HG03354 (cell line): Measurements from ENCODE around the gene NPBWR2.
A peak's percentile ranks its signal among the peaks of the same experiment; 100 is the strongest.

Experiments used
- ATAC-seq: cut with Tn5 transposase; IDR thresholded peaks from one replicate; pipeline ENCODE4 v1.9.1; 2021; ENCODE audit warnings: mild to moderate bottlenecking; ENCODE audit not compliant: unreplicated experiment, poor library complexity, severe bottlenecking

Gene NPBWR2

DNA sequence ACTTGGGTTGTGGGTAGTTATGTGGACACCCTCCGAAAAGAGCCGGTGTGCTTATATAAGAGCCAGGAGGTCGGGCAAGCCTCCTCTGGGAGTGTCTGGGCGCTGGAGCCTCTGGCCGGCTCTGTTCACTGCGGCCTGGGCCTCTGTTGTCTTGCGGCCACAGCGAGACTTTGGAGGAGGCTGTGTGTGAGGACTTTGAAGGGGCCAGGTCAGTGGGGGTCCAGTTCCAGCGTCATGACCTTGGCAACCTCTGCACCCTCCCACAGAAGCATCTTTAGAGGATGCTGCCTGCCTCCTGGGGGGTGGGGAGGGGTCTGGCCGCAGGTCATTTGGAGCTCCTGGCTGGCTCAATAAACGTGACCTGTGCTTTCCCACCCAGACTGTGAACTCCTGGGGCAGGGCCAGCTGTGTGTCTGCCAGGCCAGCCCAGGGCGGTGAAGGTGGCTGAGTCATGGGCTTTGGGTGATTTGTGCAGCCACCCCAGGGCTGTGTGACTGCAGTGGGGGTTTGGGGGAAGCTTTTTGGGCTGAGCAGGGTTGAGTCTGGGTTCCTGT lies 43.1 kb downstream of the NPBWR2 start:
- no peak for ATAC-seq

DNA sequence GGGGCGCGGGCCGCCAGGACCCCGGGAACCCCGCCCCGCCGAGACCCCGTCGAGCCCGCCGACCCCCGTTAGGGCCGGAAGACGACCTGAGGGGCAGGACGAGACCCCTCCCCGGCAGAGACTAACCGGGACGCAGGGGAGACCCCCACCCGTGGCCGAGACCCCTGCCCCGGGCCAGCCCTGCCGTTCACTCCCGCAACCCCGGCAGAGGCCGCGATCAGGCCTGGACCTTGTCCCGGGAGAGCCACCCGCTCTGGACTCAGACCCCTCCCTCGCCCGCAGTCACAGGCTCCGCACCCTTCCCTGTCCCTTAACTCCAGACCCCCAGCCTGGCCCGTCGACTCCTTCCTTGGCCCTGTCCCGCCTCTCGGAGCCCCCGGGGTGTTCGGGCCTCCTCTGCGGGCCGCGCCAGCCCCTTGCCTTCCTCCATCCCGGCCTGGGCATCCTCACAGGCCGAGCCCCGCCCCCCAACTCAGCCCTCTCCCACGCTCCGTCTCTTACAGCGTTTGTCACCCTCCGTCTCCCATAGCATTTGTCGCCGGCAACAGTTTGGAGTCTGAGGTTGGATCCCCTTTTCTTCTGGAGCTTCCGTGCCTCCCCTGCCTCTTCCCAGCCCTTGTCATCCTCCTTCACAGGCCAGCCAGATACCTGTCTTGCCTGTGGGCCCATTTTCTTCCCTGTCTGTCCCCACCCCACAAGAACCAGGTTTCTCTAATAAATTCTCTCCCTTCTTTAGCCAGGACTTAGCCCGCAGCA lies 43.8 kb downstream of the NPBWR2 start:
- peak; percentile 6 for ATAC-seq

DNA sequence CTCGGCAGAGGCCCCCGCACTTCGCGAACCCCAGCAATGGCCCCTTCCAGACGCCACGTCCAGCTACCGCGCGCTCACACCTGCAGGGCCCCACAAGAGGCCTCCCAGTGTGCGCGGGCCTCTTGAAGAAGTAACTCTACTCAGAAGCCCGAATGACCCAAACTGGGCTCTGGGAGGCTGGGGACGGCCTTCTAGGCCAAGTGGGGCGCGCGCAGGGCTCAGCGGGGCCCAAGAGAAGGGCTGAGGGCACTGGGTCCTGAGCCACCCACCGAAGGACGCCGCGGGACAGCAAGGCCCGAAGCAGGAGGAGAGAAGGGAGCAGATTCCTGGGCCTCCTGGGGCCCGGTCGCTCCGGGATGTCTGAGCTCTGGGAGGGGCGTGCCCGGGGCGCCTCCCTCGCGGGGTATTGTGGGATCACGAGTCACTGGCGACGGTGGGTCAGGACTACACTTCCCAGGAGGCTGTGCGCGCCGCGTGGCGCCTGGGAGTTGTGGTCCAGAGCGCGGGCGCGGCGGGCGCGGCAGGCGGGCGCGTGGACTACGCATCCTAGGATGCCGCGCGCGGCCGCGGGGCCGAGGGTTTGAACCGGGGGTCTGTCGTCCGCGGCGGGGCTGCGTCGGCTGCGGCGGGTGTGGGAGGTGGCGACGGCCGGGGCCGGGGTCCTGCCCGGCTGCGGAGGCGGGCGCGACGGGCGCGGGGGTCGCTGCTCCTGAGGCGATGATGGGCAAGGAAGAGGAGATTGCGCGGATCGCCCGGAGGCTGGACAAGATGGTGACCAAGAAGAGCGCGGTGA lies 44.6 kb downstream of the NPBWR2 start, which contains the start of gene TCEA2:
TSS of gene TCEA2 (plus strand) at position 603 of the 793 bp plus-strand sequence. CDS start at position 718, 115 bp downstream.
- ATAC-seq, result peak; percentile 81

DNA sequence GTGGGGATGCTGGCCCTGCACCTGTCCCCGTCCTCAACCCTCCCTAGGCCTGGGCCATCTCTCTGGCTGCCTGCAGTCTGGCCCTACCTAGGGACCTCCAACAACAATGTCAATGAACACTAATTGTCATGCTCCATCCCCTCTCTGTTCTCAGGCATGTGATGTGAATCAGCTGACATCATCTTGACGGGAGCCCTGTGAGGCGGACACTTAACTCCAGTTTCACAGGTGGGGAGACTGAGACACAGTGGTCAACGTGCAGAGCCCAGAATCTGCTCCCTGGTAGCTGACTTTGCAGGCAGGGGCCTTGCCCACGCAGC lies 45.1 kb downstream of the NPBWR2 start:
- no peak for ATAC-seq

DNA sequence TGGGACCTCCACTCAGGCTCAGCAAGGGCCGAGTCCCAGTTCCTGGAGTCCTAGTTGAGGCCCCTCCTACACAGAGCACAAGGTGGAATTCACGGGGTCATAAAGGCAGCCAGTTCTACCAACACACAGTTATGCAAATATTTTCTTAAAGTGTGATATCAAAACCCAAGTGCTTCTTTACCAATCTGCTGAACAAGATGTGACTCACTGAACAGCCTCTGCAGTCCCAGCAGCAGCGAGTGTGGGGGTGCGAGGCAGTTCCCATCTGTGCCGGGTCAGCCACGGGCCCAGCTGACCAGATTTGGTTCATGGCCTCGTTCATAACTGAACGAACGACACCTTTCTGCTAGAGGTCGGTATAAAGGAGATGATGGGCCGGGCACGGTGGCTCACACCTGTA lies 48.8 kb downstream of the NPBWR2 start:
- no peak for ATAC-seq

DNA sequence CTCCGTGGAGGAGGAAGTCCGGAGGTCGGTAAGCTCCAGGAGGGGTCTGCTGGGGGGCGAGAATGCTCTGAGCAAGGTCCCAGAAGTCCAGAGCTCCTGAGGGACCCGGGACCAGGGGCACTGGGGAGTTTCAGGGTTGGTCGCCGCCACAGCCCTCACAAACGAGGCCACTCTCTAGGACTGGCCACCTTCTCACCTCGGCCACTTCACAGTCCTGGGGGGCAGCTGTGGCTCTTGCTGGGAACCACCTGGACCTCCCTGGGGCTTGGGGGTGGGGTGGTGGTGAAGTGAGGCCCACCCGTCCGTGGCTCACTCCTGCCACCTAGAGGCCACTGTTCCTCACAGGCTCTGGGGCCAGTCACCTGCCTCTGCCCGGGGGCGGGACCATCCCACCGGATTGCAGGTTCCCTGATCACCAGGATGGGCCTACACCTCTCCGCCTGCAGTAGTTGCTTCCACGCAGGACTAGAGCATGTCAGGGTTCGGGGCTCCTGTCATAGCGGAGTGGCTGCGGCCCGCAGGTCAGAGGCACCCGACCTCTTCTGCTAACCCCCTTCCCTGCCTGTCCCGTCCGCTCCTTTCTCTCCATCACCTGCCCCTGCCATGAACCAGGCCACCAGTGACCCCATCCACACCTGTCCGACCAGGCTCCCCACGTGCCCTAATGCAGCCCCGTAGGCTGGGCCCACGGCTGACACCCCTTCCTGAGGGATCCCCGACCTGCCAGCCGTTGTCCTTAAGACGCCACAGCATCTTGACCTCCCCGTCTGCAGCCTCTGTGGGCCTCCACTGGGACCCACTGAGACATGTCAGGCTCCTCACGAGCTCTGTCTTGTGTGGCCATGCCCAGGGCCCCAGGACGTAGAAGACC lies 49.5 kb downstream of the NPBWR2 start:
- ATAC-seq, result no peak

DNA sequence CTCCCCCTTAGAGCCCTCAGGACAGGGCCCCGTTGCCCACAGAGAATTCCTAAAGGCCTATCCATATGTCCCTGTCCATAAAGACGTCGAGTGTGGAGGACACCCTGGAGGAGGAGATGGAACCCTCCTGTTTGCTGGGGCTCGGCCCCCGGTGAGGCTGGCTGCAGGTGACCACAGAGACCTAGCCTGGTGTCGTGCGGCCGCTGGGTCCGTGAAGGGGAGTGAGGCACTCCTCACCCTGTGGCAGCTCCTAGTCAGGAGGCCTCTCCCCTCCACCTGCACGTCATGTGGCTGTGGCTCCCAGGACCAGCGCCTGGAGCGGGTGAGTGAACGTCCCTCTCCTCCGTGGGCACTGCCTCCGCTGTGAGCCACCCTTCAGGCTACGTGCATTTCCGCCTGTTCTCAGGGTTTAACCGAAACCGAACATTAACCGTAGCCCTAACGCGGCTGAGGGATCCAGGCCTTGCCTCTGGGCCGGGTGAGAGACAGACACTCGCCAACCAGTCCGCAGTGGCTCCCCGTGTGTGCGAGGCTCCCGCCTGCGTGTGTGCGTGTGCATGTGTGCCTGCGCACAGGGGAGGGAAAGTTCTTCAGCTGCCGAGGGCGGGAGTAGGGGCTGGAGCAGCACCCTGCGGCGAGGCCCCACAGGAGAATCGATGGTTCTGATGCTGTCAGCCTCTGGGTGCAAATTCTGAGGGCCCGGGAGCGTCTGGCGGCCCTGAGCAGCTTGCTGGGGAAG lies 50.3 kb downstream of the NPBWR2 start:
- ATAC-seq, result no peak

DNA sequence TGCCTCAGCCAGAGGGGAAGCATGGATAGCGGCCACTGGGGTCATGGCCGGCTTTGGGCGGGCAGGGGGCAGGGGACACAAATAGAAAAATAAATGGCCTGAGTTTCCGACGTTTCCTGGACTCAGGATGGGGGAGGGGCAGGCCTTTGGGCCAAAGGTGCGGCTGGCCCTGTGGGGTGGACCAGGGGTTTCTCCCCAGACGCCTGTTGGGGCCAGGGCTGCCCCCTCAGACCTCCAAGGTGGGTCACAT lies 50.8 kb downstream of the NPBWR2 start:
- no peak for ATAC-seq

DNA sequence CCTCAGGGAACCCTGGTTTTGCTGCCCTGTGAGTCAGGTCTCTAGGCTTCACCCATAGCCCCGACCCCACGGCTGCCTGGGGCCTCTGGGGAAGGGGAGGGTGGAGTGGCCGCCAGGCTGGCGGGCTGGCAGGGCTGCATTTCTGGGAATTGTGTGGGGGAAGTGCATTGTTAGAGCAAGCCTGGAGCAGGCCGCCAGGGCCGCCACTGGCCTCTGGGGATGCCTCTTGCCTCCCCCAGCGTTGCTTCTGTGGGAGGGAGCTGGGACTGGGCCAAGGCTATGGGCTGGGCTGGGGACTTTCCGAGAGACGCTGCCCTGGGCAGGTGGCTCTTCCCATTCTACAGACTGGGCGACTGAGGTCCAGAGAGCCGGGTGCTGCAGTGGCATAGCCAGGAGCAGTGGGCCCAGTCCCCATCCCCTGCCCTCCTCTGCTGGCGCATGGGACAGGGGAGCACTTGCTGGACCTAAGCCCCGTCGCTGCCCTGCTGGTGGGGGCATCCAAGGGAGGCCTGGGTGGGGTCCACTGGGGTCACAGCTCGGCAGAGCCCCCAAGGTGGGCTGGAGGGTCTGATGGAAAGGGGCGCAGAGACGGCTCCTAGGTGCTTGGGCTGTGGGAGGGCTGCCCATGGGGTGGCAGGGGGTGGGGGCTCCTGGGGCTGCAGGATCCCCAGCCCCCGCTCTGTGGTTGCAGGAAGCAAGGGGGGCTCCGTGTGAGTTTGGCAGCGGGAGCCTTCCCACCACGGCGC lies 51.3 kb downstream of the NPBWR2 start:
- ATAC-seq, result no peak

DNA sequence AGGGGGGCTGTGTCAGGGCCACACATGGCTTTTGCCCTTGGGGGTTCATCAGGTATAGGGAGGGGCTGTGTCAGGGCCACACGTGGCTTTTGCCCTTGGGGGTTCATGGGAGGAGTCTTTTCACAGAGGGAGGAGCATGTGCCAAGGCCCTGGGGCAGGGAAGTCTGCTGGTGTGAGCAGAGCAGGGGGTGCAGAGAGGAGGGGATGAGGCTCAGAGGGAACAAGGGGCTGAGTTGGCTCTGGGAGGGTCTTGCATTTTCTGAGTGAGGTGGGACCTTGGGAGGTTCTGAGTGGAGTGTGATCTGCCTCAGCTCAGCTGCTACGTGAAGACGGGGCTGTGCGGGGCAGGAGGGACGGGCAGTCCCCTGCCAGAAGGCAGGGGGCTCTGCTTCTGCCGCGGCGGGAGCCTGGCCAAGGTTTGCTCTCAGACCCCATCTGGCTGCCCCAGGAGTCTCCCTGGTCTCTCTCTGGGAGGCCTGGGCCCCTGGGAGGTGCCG lies 51.9 kb downstream of the NPBWR2 start:
- ATAC-seq, result no peak

DNA sequence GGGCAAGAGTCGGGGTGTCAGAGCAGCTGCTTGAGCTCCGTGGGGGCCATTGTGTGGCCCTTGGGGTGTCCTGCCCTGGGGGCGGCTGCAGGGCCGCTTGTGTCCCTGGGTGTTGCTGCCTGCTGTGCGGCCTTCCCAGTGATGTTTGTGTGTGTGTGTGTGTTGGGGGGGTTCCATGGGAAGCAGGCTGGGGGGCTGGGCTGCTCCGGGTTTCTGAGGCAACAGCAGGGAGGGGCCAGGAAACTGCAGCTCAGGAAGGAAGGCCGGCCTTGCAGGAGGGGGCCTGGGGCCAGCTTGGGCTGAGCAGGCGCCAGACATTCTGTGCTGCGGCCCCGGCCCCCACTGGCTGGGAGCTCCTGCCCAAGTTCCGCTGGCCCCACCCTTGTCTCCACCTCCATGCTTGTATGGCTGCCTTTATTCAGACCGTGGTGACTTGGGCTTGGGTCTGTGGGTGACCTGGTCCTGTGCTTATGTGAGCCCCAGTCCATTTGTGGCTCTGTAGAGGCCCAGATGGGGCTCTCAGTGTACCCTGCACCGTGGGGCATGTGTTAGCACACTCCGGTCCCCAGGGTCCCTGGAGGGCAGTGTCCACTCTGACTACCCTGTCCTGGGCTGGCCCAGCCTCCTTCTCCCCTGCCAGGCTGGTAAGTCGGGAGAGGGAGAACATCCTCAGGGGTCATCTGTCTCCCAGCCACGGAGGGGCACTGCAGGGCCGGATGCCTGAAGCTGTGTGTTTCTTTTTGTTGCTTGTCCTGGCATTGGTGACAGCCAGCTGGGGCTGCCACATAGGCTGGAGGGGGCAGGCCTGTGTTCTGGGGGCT lies 53.3 kb downstream of the NPBWR2 start:
- no peak for ATAC-seq
